ENCODE data around the gene ACO1. TPM values are rescaled to one million over a fixed set of nuclear protein-coding genes. Genes with fewer than 3 reads are reported as not detected.

ACO1 gene
- total RNA-seq, 2 donors from 2014 or later = 48.8 to 51.1 TPM

DNA sequence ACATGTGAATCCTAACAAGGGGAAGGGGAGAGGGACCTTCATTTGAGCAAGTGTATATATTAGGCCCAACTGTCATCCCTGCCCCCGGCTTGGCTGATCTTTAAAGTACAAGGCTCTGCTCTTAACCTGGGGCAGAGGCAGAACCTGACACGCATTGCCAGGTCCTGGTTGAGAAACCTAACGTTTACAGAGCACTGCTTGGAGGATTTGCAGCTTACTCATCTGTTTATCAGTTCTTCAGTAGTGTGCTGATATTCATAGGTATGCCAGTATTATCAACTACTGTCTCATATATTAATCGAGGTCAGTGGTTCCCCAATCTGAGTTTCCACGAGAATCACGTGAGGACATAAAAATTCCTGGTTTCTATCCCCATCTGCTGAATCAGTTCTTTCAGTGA lies 50.4 kb downstream of the ACO1 start:
- no peak for ATAC-seq
- 72 to 73% methylated on average over 6 of the region's 6 CpGs for WGBS, 2 donors
- H3K36me3 ChIP-seq (replicated peaks in 1 of 2; ENCODE audit: insufficient read depth in 1 of 2, low read depth in 2 of 2) = peaks cover 4 to 23% of the 10 kb centered on the region in 2 donors
- no peaks in the 10 kb centered on the region for H3K4me1 ChIP-seq
- no peak overlapping the region for H3K27ac ChIP-seq
- no peak overlapping the region for H3K4me3 ChIP-seq
- no peak for DNase-seq
- no peaks in the 10 kb centered on the region for H3K27me3 ChIP-seq
- intact Hi-C loops (cut with DNase I) = loop anchor here (10.0 kb wide), 1 partner anchor 150 kb away; no protein-coding TSS in a partner anchor
- TF ChIP-seq CTCF (IDR thresholded peaks at IDR 0.05) = no peak
- no peak for TF ChIP-seq POLR2A (IDR thresholded peaks at IDR 0.05)
- no peaks in the 10 kb centered on the region for H3K9me3 ChIP-seq

DNA sequence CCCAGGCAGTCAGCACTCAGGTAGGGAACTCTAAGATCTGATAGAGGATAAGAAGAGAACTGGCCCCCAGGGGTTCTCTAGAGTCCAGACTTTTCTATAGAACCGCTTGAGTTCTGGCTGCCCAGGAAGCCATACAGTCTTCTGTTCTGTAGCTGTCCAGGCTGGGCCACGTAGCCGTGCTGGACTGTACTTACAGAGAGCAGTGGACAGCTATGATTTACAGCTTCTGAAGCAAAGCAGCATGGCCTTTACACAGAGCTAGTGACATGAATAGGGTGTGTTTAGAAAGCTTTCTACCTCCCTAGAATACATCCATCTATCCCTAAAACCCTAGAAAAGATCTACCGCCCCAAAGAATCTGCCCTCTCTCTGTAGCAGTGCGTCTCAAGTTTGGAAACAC lies 57.2 kb downstream of the ACO1 start:
- 70 to 82% methylated on average over 5 of the region's 5 CpGs for WGBS, 2 donors
- TF ChIP-seq CTCF (IDR thresholded peaks at IDR 0.05) = no peak
- TF ChIP-seq POLR2A (IDR thresholded peaks at IDR 0.05) = no peak
- ATAC-seq (no peak), DNase-seq (no peak)
- no peak overlapping the region for H3K27ac ChIP-seq
- intact Hi-C loops (cut with DNase I) = no loop called here
- no peaks in the 10 kb centered on the region for H3K27me3 ChIP-seq
- no peaks in the 10 kb centered on the region for H3K4me1 ChIP-seq
- H3K4me3 ChIP-seq = no peak overlapping the region
- no peaks in the 10 kb centered on the region for H3K9me3 ChIP-seq
- H3K36me3 ChIP-seq (replicated peaks in 1 of 2; ENCODE audit: insufficient read depth in 1 of 2, low read depth in 2 of 2) = peaks cover 0 to 10% of the 10 kb centered on the region in 2 donors

GRCh38 chr9:32442433-32442832 lies 58.0 kb downstream of the ACO1 start:
- no peaks in the 10 kb centered on the region for H3K4me1 ChIP-seq
- peaks cover 0 to 14% of the 10 kb centered on the region in 2 donors for H3K36me3 ChIP-seq (replicated peaks in 1 of 2; ENCODE audit: insufficient read depth in 1 of 2, low read depth in 2 of 2)
- intact Hi-C loops (cut with DNase I) = no loop called here

DNA sequence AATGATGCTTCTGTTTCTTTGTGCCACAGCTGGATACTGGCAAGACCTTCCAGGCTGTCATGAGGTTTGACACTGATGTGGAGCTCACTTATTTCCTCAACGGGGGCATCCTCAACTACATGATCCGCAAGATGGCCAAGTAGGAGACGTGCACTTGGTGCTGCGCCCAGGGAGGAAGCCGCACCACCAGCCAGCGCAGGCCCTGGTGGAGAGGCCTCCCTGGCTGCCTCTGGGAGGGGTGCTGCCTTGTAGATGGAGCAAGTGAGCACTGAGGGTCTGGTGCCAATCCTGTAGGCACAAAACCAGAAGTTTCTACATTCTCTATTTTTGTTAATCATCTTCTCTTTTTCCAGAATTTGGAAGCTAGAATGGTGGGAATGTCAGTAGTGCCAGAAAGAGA lies 65.5 kb downstream of the ACO1 start:
- Histone ChIP-seq H3K27ac (no peak overlapping the region), H3K36me3 (replicated peaks in 1 of 2; ENCODE audit: insufficient read depth in 1 of 2, low read depth in 2 of 2) (peaks cover 0 to 28% of the 10 kb centered on the region in 2 donors), H3K4me3 (no peak overlapping the region), H3K27me3 (no peaks in the 10 kb centered on the region), H3K9me3 (no peaks in the 10 kb centered on the region), H3K4me1 (no peaks in the 10 kb centered on the region)
- intact Hi-C loops (cut with DNase I) = loop anchor here (2.0 kb wide), 1 partner anchor 13 kb away; no protein-coding TSS in a partner anchor
- 82 to 100% methylated on average over 2 to 6 of the region's 6 CpGs for WGBS, 2 donors
- TF ChIP-seq POLR2A (IDR thresholded peaks at IDR 0.05) (no peak), CTCF (IDR thresholded peaks at IDR 0.05) (no peak)
- ATAC-seq = no peak
- no peak for DNase-seq

More at GRCh38 chr9:32442433-32442832, 58.0 kb downstream of the ACO1 start:
- Histone ChIP-seq H3K27me3 (no peaks in the 10 kb centered on the region), H3K9me3 (no peaks in the 10 kb centered on the region), H3K4me3 (no peak overlapping the region), H3K27ac (no peak overlapping the region)
- no peak for DNase-seq
- TF ChIP-seq POLR2A (IDR thresholded peaks at IDR 0.05) (no peak), CTCF (IDR thresholded peaks at IDR 0.05) (no peak)
- no peak for ATAC-seq

GRCh38 chr9:32454280-32454679 lies 69.8 kb downstream of the ACO1 start:
- H3K27ac ChIP-seq = no peak overlapping the region
- ATAC-seq (no peak), DNase-seq (no peak)
- 56 to 73% methylated on average over 1 of the region's 1 CpG for WGBS, 2 donors
- H3K4me3 ChIP-seq = no peak overlapping the region
- peaks cover 0 to 18% of the 10 kb centered on the region in 2 donors for H3K36me3 ChIP-seq (replicated peaks in 1 of 2; ENCODE audit: insufficient read depth in 1 of 2, low read depth in 2 of 2)
- H3K4me1 ChIP-seq = peaks cover 3% of the 10 kb centered on the region
- no peaks in the 10 kb centered on the region for H3K9me3 ChIP-seq
- no peaks in the 10 kb centered on the region for H3K27me3 ChIP-seq
- intact Hi-C loops (cut with DNase I) = no loop called here
- TF ChIP-seq POLR2A (IDR thresholded peaks at IDR 0.05) = no peak
- TF ChIP-seq CTCF (IDR thresholded peaks at IDR 0.05) = no peak
